HepG2 (cell line): Measurements from ENCODE around the gene CAMK1. TPM values are rescaled to one million over a fixed set of nuclear protein-coding genes. Genes with fewer than 3 reads are reported as not detected.

Experiments
- ADNP ChIP-seq: sonication (generic); formaldehyde crosslinking; IDR thresholded peaks from 2 replicates; pipeline ENCODE4 v1.4.0; 2020; ENCODE audit warnings: missing genetic modification reagents
- ARID4A ChIP-seq: sonication (generic); formaldehyde crosslinking; IDR thresholded peaks from 2 replicates; pipeline ENCODE4 v1.5.0; 2020; ENCODE audit warnings: mild to moderate bottlenecking, missing genetic modification reagents, borderline replicate concordance
- BORCS8-MEF2B ChIP-seq: sonication (generic); formaldehyde crosslinking; IDR thresholded peaks from 2 replicates; pipeline ENCODE4 v1.8.0; 2022; ENCODE audit warnings: mild to moderate bottlenecking, missing genetic modification reagents
- CBX1 ChIP-seq: IDR thresholded peaks from one replicate; pipeline ENCODE4 v1.6.1; 2016; ENCODE audit warnings: antibody characterized with exemption, low read depth
- FOXJ3 ChIP-seq: sonication (generic); formaldehyde crosslinking; IDR thresholded peaks from 2 replicates; pipeline ENCODE4 v1.4.0; 2020; ENCODE audit warnings: missing genetic modification reagents, mild to moderate bottlenecking, borderline replicate concordance
- GATAD1 ChIP-seq: IDR thresholded peaks from 2 replicates; pipeline ENCODE4 v1.6.1; 2016; ENCODE audit warnings: missing genetic modification reagents, missing compliant biosample characterization
- GTF3A ChIP-seq: sonication (generic); formaldehyde crosslinking; conservative IDR thresholded peaks from 2 replicates; pipeline ENCODE4 v1.4.0; 2020; ENCODE audit warnings: mild to moderate bottlenecking, missing genetic modification reagents
- MYC ChIP-seq: sonication (generic); formaldehyde crosslinking; IDR thresholded peaks from 2 replicates; pipeline ENCODE4 v1.9.0; 2021; ENCODE audit warnings: missing genetic modification reagents, borderline replicate concordance
- SP4 ChIP-seq: sonication (generic); formaldehyde crosslinking; IDR thresholded peaks from 2 replicates; pipeline ENCODE4 v1.8.1; 2023; ENCODE audit warnings: mild to moderate bottlenecking, missing genetic modification reagents
- SRSF1 ChIP-seq: fragments of 200-400 bp; formaldehyde crosslinking; optimal IDR thresholded peaks from 2 replicates; pipeline ENCODE3; 2017; ENCODE audit warnings: mild to moderate bottlenecking, low read depth, low read length, moderate library complexity
- TAF1 ChIP-seq: sonication (generic); formaldehyde crosslinking; IDR thresholded peaks from 2 replicates; pipeline ENCODE4 v1.4.0; 2020; ENCODE audit warnings: missing genetic modification reagents
- TARDBP ChIP-seq: sonication (generic); formaldehyde crosslinking; IDR thresholded peaks from 2 replicates; pipeline ENCODE4 v1.8.0; 2022; ENCODE audit warnings: mild to moderate bottlenecking, missing genetic modification reagents
- TBX2 ChIP-seq: sonication (generic); formaldehyde crosslinking; IDR thresholded peaks from 2 replicates; pipeline ENCODE4 v1.5.0; 2020; ENCODE audit warnings: missing genetic modification reagents, mild to moderate bottlenecking, borderline replicate concordance
- ZBTB14 ChIP-seq: sonication (generic); formaldehyde crosslinking; IDR thresholded peaks from 2 replicates; pipeline ENCODE4 v1.4.0; 2020; ENCODE audit warnings: missing genetic modification reagents
- ZNF12 ChIP-seq: sonication (generic); formaldehyde crosslinking; IDR thresholded peaks from 2 replicates; pipeline ENCODE4 v1.5.0; 2020; ENCODE audit warnings: missing genetic modification reagents
- ZNF331 ChIP-seq: sonication (generic); formaldehyde crosslinking; IDR thresholded peaks from 2 replicates; pipeline ENCODE4 v1.4.0; 2020; ENCODE audit warnings: missing genetic modification reagents
- ZNF616 ChIP-seq: sonication (generic); formaldehyde crosslinking; IDR thresholded peaks from 2 replicates; pipeline ENCODE4 v1.5.0; 2020; ENCODE audit warnings: low read depth, mild to moderate bottlenecking, missing genetic modification reagents
- ZNF639 ChIP-seq: conservative IDR thresholded peaks from 2 replicates; pipeline ENCODE4 v1.6.1; 2018; ENCODE audit warnings: missing genetic modification reagents
- polyA plus RNA-seq, 8 experiments: library from polyadenylated mRNA; depleted of rRNA in 3 of 8; stranded (reverse) in 7 of 8; unstranded in 1 of 8; fragments of >200 nt; fragmentation: Illumina TruSeq in 4 of 8; extraction: Trizol in 4 of 8; gene quantifications; 2 replicates each; pipeline versions ENCODE4 v1.2.1 to v1.2.3, GENCODE V29; 2011 to 2016; ENCODE audit warnings: low read depth in 4 of 8, missing spikeins in 1 of 8, mixed read lengths in 1 of 8; ENCODE audit not compliant: insufficient read depth in 1 of 8
- total RNA-seq, 5 experiments: library from RNA; depleted of rRNA; stranded (reverse); fragments of >200 nt; fragmentation: Illumina TruSeq; extraction: Trizol; gene quantifications; 2 replicates each; pipeline ENCODE4 v1.2.3, GENCODE V29; 2016; ENCODE audit warnings: low read depth in 1 of 5
- TF ChIP-seq, protein P1 (sequence below): sonication (generic); formaldehyde crosslinking; IDR thresholded peaks from 2 replicates; pipeline ENCODE4 v1.4.0; 2020; ENCODE audit warnings: missing genetic modification reagents
- TF ChIP-seq, protein P2 (sequence below): sonication (generic); formaldehyde crosslinking; IDR thresholded peaks from 2 replicates; pipeline ENCODE4 v1.5.0; 2020; ENCODE audit warnings: missing genetic modification reagents, mild to moderate bottlenecking, borderline replicate concordance

The CAMK1 gene
- total and polyA plus RNA-seq, 2 of the 13 experiments (the other 11 are each of a cell fraction or from before 2014, with no cell fraction given), result 26.4 to 53.3 TPM

DNA sequence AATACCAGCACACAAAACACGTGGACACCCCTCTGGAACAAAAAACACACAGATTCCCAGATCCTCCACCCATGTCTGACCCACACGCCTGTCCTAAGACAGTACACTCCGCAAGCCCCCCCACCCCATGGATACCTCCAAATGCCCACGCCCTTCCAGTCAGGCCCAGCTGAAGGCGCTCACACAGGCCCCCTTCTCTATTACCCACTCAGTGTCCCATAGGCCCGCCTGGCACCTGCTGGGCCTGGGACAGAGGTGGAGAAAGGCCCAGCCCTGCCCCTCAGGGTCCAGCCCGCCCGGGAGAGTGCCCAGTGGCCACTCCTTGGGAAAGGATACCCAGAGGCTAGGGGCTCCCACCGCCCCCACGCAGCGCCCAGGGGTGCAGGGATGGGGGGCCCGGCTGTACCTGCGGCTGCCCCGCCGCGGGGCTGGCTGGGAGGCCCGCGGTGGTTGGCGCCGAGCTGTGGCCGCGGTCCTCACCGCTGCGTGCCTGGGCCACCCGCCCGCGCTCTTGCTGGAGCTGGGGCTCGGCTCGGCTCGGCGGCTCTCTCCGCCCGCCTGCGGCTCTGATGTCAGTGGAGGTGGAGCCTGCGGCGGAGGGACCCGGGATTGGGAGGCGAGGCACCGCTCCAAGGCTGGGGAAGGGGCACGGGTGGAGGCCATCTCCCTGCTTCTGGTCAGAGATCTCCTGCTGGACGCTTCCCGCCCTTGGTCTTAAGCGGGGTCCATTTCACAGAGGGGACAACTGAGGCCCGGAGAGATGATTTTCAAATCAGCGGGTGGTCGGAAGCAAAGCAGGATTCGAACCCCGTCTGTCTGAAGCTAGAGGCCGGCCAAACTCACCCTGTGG is at the start of gene CAMK1 (continued):
- TF ChIP-seq SP4 (CRISPR knock-in tag), result no peak; the same call in 1 of the 2 replicates
- no peak for TF ChIP-seq ZBTB14 (CRISPR knock-in tag)
- no peak for TF ChIP-seq TBX2 (CRISPR knock-in tag)
- TF ChIP-seq GTF3A (CRISPR knock-in tag), result peak; percentile 92
- 0 out of 2 replicates have a peak, but pooled peaks have one; percentile 11 for TF ChIP-seq GATAD1 (CRISPR knock-in tag)
- TF ChIP-seq ZNF12, result no peak
- peak; percentile 77; the same call in 1 of the 2 replicates for TF ChIP-seq ZNF616 (CRISPR knock-in tag)
- peak; percentile 29 for TF ChIP-seq SRSF1
- 0 out of 2 replicates have a peak, but pooled peaks have one; percentile 21 for TF ChIP-seq TARDBP
- TF ChIP-seq ADNP (CRISPR knock-in tag), result 0 out of 2 replicates have a peak, but pooled peaks have one; percentile 26
- TF ChIP-seq ZNF331 (CRISPR knock-in tag), result peak; percentile 99
- TF ChIP-seq CBX1, result peak; percentile 23
- TF ChIP-seq MYC, result no peak
- TF ChIP-seq ARID4A (CRISPR knock-in tag), result peak; percentile 42; the same call in 1 of the 2 replicates
- TF ChIP-seq, protein P1, sequence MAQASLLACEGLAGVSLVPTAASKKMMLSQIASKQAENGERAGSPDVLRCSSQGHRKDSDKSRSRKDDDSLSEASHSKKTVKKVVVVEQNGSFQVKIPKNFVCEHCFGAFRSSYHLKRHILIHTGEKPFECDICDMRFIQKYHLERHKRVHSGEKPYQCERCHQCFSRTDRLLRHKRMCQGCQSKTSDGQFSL, result peak; percentile 78; the same call in 1 of the 2 replicates
- TF ChIP-seq, protein P2, sequence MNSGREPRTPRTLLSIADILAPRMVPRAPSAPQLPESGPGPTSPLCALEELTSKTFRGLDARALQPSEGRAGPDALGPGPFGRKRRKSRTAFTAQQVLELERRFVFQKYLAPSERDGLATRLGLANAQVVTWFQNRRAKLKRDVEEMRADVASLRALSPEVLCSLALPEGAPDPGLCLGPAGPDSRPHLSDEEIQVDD (CRISPR knock-in tag), result 0 out of 2 replicates have a peak, but pooled peaks have one; percentile 49
- peak; percentile 44; the same call in 1 of the 2 replicates for TF ChIP-seq BORCS8-MEF2B (CRISPR knock-in tag)
- TF ChIP-seq TAF1 (CRISPR knock-in tag), result peak; percentile 52; the same call in 1 of the 2 replicates
- TF ChIP-seq FOXJ3 (CRISPR knock-in tag), result no peak
- 0 out of 2 replicates have a peak, but pooled peaks have one; percentile 41 for TF ChIP-seq ZNF639 (CRISPR knock-in tag)
